Measurements from ENCODE around the gene OR9A2. TPM values are rescaled to one million over a fixed set of nuclear protein-coding genes. Genes with fewer than 3 reads are reported as not detected.

The OR9A2 gene
- total RNA-seq, 1 donor from 2014 or later: 0.31 TPM

GRCh38 chr7:143063741-143064140, 36.8 kb upstream of the OR9A2 start:
- H3K36me3 Mint-ChIP-seq (ENCODE audit: low read depth): no peaks in the 10 kb centered on the region
- ATAC-seq (ENCODE audit: low read depth) (no peak), DNase-seq (no peak)
- no peak overlapping the region for H3K27ac Mint-ChIP-seq
- TF ChIP-seq CTCF (IDR thresholded peaks at IDR 0.05): no peak
- CTCF ChIA-PET: interaction anchor here (0.5 kb wide), 1 partner anchor 1328 kb away, joined by 3 read pairs; no protein-coding TSS in a partner anchor
- no peak overlapping the region for H3K4me3 Mint-ChIP-seq
- peaks cover 10% of the 10 kb centered on the region for H3K9me3 Mint-ChIP-seq
- intact Hi-C loops (cut with micrococcal nuclease): no loop called here
- H3K27me3 Mint-ChIP-seq: no peaks in the 10 kb centered on the region
- H3K4me1 Mint-ChIP-seq: peaks cover 11% of the 10 kb centered on the region
- POLR2A ChIA-PET: no interaction called here

GRCh38 chr7:143055754-143056153, 28.8 kb upstream of the OR9A2 start:
- CTCF ChIA-PET: no interaction called here
- DNase-seq: no peak
- POLR2A ChIA-PET: no interaction called here
- intact Hi-C loops (cut with micrococcal nuclease): no loop called here
- no peak for TF ChIP-seq CTCF (IDR thresholded peaks at IDR 0.05)
- ATAC-seq (ENCODE audit: low read depth): no peak
- H3K27me3 Mint-ChIP-seq: no peaks in the 10 kb centered on the region
- H3K4me1 Mint-ChIP-seq: peaks cover 11% of the 10 kb centered on the region
- no peak overlapping the region for H3K4me3 Mint-ChIP-seq
- H3K9me3 Mint-ChIP-seq: no peaks in the 10 kb centered on the region
- H3K27ac Mint-ChIP-seq: no peak overlapping the region
- no peaks in the 10 kb centered on the region for H3K36me3 Mint-ChIP-seq (ENCODE audit: low read depth)

GRCh38 chr7:143054621-143055020, 27.7 kb upstream of the OR9A2 start:
- POLR2A ChIA-PET: interaction anchor here (0.7 kb wide), 1 partner anchor 33 kb away, joined by 3 read pairs; no protein-coding TSS in a partner anchor
- ATAC-seq (ENCODE audit: low read depth) (no peak), DNase-seq (no peak)
- no peak overlapping the region for H3K4me3 Mint-ChIP-seq
- no peak for TF ChIP-seq CTCF (IDR thresholded peaks at IDR 0.05)
- no peaks in the 10 kb centered on the region for H3K27me3 Mint-ChIP-seq
- H3K27ac Mint-ChIP-seq: no peak overlapping the region
- no peaks in the 10 kb centered on the region for H3K9me3 Mint-ChIP-seq
- intact Hi-C loops (cut with micrococcal nuclease): no loop called here
- no peaks in the 10 kb centered on the region for H3K36me3 Mint-ChIP-seq (ENCODE audit: low read depth)
- CTCF ChIA-PET: no interaction called here
- H3K4me1 Mint-ChIP-seq: peaks cover 12% of the 10 kb centered on the region

GRCh38 chr7:143052041-143052440, 25.1 kb upstream of the OR9A2 start, which contains the start of gene OR6V1:
Gene OR6V1 (plus strand): TSS chr7:143052341. CDS start chr7:143052341, 0 bp downstream.
- DNase-seq: no peak

GRCh38 chr7:143050931-143051330, 24.0 kb upstream of the OR9A2 start:
- CTCF ChIA-PET: interaction anchor here (1.1 kb wide), 1 partner anchor 189 kb away, joined by 3 read pairs; no protein-coding TSS in a partner anchor
- POLR2A ChIA-PET: no interaction called here
- intact Hi-C loops (cut with micrococcal nuclease): no loop called here
- no peak for TF ChIP-seq CTCF (IDR thresholded peaks at IDR 0.05)
- H3K27me3 Mint-ChIP-seq: no peaks in the 10 kb centered on the region
- DNase-seq: no peak
- H3K4me1 Mint-ChIP-seq: peaks cover 45% of the 10 kb centered on the region
- H3K9me3 Mint-ChIP-seq: no peaks in the 10 kb centered on the region
- H3K36me3 Mint-ChIP-seq (ENCODE audit: low read depth): no peaks in the 10 kb centered on the region
- no peak overlapping the region for H3K27ac Mint-ChIP-seq
- H3K4me3 Mint-ChIP-seq: no peak overlapping the region
- ATAC-seq (ENCODE audit: low read depth): no peak

More at GRCh38 chr7:143052041-143052440, 25.1 kb upstream of the OR9A2 start, which contains the start of gene OR6V1:
- ChIA-PET POLR2A (no interaction called here), CTCF (no interaction called here)
- Mint-ChIP-seq H3K9me3 (no peaks in the 10 kb centered on the region), H3K27ac (no peak within 1 kb of the TSS), H3K4me1 (peaks cover 36% of the 10 kb centered on the region), H3K4me3 (no peak within 1 kb of the TSS), H3K27me3 (no peaks in the 10 kb centered on the region), H3K36me3 (ENCODE audit: low read depth) (no peaks in the 10 kb centered on the region)
- TF ChIP-seq CTCF (IDR thresholded peaks at IDR 0.05): no peak
- ATAC-seq (ENCODE audit: low read depth): no peak
- intact Hi-C loops (cut with micrococcal nuclease): no loop called here
